ENCODE results near the gene SENP3.

- TF ChIP-seq SIN3A (IDR thresholded peaks at IDR 0.05; ENCODE audit: borderline replicate concordance, insufficient read depth, low read length) = no peak
- TF ChIP-seq POLR2AphosphoS5 (IDR thresholded peaks at IDR 0.05; ENCODE audit: low read depth, low read length) = no peak
- no peak for TF ChIP-seq REST (IDR thresholded peaks at IDR 0.05; ENCODE audit: insufficient read depth in 1 of 2, low read depth in 2 of 2, low read length in 2 of 2)
- no peak for TF ChIP-seq TAF1 (IDR thresholded peaks at IDR 0.05; ENCODE audit: borderline replicate concordance, insufficient read depth, low read length)
- no peak for TF ChIP-seq FOXP2 (optimal IDR thresholded peaks at IDR 0.05; ENCODE audit: borderline replicate concordance, extremely low read depth, extremely low read length, insufficient read depth)
Observed at GRCh38 chr17:7512105-7512504, 49.6 kb upstream of the SENP3 start.

Measured in PFSK-1 (cell line).